Bronchial epithelial cell (primary cell): Measurements from ENCODE around the gene GP2. TPM values are rescaled to one million over a fixed set of nuclear protein-coding genes. Genes with fewer than 3 reads are reported as not detected.
A peak's percentile ranks its signal among the peaks of the same experiment; 100 is the strongest.

Experiments
- DNase-seq: peaks from one replicate; pipeline ENCODE4 v3.0.0-alpha.2; 2010; ENCODE audit warnings: low read depth
- FAIRE-seq: peaks from 2 replicates; lab custom pipeline; 2011; peaks lifted over from hg19 to GRCh38; lab: Jason Lieb, UNC
- H3K27me3 ChIP-seq: 2 replicates; pipeline ENCODE4 v1.5.1; 2011; ENCODE audit warnings: low read length; ENCODE audit not compliant: control insufficient read depth, insufficient read depth
- H3K36me3 ChIP-seq: 2 replicates; pipeline ENCODE4 v1.5.1; 2011; ENCODE audit warnings: low read length; ENCODE audit not compliant: control insufficient read depth, insufficient read depth
- H3K4me3 ChIP-seq: 2 replicates; pipeline ENCODE4 v1.5.1; 2011; ENCODE audit warnings: mild to moderate bottlenecking, low read depth, low read length, control low read depth
- total RNA-seq: library from RNA; depleted of rRNA; stranded (reverse); fragments of >200 nt; gene quantifications from 2 replicates; pipeline ENCODE4 v1.2.1, GENCODE V29; 2014
- TF ChIP-seq, protein P1 (sequence below): IDR thresholded peaks from 2 replicates; pipeline ENCODE4 v1.5.1; 2011; ENCODE audit warnings: mild to moderate bottlenecking, moderate library complexity, low read length, control low read depth, inconsistent platforms; ENCODE audit not compliant: insufficient read depth, severe bottlenecking

The GP2 gene
- total RNA-seq, 1 donor from 2014 or later: not detected

DNA sequence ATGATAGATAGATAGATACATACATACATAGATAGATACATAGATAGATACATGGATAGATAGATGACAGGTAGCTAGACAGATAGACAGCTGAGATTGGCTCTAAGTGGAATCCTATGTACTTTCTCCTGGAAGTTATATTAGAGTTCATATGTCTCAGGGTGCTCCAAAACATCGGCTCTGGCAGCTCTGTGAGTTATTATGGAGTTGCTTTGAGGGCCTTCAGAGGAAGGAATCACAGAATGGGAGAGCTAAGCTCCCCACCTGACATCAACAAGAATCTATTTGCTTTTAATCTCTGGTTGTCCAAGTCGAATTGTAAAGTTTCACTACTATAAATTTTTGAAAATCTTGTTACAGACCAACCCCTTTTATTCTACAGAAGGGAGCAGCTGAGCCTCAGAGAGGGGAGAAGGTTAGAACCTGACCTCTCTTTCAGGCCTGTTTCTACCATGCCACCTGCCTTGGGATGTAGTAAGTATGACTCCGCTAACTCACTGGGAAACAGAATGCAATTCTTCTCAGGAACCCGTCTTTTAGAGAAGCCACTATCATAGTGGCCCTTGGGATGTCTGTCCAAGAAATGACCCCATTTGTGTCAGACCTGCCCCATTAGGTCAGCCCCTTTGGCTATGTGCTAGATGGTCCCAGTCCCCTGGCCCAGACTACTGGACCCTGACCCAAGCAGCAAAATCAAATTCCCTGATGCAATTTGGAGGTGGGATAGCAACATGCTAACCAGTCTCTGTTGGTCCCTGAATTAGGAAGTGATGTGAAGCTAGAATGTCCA, 18.3 kb downstream of the GP2 start:
- no peaks in the 10 kb centered on the region for H3K36me3 ChIP-seq
- H3K27me3 ChIP-seq: no peaks in the 10 kb centered on the region
- DNase-seq: no peak
- no peak overlapping the region for H3K4me3 ChIP-seq
- peak; percentile 32 for FAIRE-seq
- TF ChIP-seq, protein P1, sequence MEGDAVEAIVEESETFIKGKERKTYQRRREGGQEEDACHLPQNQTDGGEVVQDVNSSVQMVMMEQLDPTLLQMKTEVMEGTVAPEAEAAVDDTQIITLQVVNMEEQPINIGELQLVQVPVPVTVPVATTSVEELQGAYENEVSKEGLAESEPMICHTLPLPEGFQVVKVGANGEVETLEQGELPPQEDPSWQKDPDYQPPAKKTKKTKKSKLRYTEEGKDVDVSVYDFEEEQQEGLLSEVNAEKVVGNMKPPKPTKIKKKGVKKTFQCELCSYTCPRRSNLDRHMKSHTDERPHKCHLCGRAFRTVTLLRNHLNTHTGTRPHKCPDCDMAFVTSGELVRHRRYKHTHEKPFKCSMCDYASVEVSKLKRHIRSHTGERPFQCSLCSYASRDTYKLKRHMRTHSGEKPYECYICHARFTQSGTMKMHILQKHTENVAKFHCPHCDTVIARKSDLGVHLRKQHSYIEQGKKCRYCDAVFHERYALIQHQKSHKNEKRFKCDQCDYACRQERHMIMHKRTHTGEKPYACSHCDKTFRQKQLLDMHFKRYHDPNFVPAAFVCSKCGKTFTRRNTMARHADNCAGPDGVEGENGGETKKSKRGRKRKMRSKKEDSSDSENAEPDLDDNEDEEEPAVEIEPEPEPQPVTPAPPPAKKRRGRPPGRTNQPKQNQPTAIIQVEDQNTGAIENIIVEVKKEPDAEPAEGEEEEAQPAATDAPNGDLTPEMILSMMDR: no peak

DNA sequence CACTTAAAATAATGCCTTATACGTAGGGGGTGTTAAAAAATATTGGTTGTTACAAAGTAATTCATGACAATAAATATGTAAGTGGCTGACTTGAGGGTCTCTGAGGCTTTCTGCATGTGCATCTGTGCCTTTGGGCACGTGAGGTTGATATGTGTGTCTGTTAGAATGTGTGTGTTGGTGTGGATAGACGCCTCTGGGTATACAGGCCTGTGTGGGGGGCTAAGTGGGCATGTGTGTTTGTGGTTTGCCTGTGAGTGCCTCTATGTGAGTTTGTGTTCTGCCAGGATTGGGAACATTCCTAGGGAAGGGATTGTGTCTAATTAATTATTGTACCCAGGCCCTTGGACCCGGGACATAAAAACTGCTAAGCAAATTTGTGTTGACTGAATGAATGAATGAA, 19.0 kb downstream of the GP2 start:
- TF ChIP-seq, protein P1: no peak
- FAIRE-seq: no peak
- Histone ChIP-seq H3K27me3 (no peaks in the 10 kb centered on the region), H3K36me3 (no peaks in the 10 kb centered on the region), H3K4me3 (no peak overlapping the region)
- DNase-seq: no peak

DNA sequence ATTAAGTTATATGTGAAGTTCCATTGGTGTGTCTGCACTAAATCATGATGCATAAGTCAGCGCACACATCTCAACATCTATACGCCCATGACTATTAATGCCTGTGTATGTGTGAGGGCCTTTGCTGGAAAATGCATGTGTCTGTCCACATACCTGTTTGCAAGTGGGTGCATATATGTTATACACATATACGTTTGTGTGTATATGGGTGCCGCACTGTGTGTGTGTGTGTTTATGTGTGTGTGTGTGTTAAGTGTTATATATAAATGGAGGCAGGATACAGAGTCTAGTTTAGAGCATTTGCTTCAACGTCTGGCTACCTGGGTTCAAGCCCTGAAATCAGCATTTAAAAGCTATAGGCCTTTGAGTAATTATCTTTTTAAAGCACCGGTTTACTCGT, 19.5 kb downstream of the GP2 start:
- Histone ChIP-seq H3K36me3 (no peaks in the 10 kb centered on the region), H3K27me3 (no peaks in the 10 kb centered on the region), H3K4me3 (no peak overlapping the region)
- FAIRE-seq: no peak
- TF ChIP-seq, protein P1: no peak
- no peak for DNase-seq

DNA sequence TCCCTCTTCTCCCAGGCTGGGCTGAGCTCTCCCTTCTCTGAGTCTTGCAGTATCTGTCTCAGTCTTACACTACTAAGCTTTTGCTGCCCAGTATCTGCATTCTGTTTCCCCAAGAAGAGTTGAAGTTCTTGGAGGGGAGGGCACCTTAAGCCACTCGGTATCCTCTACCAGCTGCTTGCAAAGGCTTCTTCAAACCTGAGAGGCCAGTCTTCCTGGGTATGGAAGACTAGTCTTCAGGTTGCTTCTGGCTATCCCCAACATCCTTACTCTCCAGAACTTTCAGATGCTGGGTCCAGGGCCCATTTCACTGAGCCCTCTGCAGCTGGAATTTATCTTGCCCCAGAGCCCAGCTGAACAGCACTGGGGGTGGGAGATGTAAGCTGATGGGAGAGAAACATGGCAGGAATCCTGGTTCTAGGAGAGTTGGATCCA, 20.1 kb downstream of the GP2 start:
- no peaks in the 10 kb centered on the region for H3K36me3 ChIP-seq
- DNase-seq (no peak), FAIRE-seq (no peak)
- no peaks in the 10 kb centered on the region for H3K27me3 ChIP-seq
- TF ChIP-seq, protein P1: no peak
- H3K4me3 ChIP-seq: no peak overlapping the region

DNA sequence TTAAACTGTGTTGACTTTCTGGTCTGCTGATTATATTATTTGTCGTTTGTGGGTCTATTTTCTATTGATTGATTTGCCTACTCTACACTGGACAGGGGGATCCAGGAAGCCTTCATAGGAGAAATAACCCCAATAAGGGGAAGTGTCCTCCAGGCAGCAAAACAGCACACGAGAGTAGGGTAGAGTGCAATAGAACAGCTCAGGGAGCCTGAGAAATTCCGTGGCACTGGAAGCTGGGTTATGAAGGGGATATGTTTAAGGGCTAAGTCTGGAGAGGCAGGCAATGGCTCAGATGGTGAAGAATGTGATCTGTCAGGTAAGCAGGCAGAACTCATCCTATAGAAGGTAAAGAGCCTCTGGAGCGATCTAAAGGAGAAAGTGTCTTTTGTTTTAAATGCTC, 20.9 kb downstream of the GP2 start:
- Histone ChIP-seq H3K27me3 (no peaks in the 10 kb centered on the region), H3K4me3 (no peak overlapping the region), H3K36me3 (no peaks in the 10 kb centered on the region)
- FAIRE-seq: no peak
- DNase-seq: no peak
- TF ChIP-seq, protein P1: no peak
